ENCODE measurements around the gene HOXC11. TPM values are rescaled to one million over a fixed set of nuclear protein-coding genes. Genes with fewer than 3 reads are reported as not detected.

The HOXC11 gene
- 2.4 TPM for total RNA-seq

GRCh38 chr12:53972722-53973235 lies at the start of gene HOXC11:
HOXC11 (plus strand) TSS chr12:53973126; CDS start chr12:53973242, 116 bp downstream.
- no peak for DNase-seq

DNA sequence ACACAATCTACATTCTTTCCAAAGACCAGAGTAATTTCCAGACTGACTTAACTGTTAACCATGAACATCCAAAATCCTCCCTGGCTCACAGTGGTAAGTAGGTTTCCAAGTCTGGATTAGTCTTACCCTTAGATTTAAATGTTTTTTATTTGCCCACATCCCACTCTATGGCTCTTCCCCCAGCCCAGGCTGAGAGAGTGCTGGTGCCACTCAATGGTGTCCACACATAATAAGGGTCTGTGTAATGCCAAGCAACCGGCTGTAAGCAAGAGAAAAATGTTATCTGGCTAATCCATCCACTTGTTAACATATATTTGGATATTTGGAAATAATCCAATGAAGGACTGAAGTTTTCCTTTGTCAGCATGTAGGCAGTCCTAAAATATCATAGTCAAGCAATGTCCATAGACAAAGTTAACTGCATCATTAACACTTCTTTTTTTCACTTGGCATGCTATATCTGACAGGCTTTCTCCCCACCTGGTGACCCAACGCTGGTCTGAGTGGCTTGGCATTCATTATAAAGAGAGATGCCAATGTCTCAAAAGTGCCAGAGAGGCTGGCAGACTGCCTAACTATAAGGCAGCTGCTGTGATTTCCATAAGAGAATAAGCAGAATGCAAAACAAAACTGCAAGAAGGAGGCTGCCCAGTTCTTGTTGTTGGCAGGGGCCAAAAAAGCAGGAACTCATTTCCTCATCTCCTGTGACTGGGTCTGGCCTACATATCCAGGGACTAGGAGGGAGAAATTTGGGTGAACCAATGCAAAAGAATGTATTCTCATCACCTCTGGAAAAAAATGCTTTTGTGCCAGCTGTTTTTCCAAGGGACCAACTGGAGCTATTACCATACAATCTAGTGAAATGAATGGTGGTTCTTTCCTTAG lies 48.2 kb upstream of the HOXC11 start:
- no peak for DNase-seq

GRCh38 chr12:53927220-53928029 lies 45.5 kb upstream of the HOXC11 start:
- DNase-seq = no peak

- DNase-seq = no peak
These were observed 44.7 kb upstream of the HOXC11 start for GRCh38 chr12:53928054-53928835.

DNA sequence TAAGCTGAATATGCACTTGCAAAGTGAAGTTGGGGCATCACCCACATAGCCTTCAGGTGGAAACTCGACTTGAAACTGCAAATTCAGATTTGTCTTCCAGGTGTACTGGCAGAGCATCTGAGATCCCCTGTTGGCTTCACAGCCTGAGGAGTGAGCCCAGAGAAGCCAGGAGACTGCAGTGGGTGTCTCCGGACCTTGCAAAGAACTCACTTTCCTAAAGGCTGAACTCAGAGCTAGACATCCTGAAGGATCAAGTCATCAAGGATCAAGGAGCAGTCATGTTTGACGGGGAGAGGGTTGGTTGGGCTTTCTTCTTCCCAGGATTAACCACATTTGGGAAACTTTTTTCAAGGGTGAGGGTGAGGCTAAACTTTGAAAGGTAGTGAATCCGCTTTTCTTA lies 43.4 kb upstream of the HOXC11 start:
- DNase-seq = no peak

GRCh38 chr12:53930591-53931255 lies 42.2 kb upstream of the HOXC11 start:
- no peak for DNase-seq

DNA sequence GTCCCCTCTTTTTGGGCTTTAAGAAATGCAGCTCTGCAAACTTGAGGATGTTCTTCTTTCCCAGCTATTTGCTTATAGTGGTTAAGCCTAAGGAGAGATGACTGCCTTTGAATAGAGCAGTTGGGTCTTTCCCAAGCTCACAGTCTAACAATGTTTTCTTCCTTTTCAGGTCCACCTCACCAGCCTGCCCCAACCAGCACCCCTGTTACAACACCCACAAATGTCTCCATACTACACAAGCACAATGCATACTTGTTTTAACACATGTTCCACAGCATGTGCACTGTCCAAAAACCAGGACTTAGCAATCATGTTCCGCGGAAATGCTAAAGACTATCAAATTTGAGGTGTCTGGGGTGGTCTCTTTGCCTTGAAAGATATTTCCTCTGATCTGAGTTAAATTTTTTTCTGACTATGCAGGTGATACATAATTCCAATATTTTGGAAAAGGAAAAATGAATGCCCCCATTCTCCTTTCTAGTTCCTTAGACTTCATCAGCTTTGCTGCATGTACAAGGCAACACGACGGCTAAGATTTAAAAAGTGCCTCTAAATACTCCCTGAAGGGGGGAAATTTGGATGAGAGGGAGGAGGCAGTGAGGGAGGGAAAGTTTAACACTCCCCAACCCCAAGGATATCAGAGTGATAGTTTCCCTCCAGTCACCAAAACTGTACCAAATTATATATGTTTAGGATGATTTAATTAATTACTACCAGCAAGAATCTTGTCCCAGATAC lies 40.9 kb upstream of the HOXC11 start:
- DNase-seq = no peak

GRCh38 chr12:53932915-53933314 lies 40.0 kb upstream of the HOXC11 start:
- DNase-seq = no peak

DNA sequence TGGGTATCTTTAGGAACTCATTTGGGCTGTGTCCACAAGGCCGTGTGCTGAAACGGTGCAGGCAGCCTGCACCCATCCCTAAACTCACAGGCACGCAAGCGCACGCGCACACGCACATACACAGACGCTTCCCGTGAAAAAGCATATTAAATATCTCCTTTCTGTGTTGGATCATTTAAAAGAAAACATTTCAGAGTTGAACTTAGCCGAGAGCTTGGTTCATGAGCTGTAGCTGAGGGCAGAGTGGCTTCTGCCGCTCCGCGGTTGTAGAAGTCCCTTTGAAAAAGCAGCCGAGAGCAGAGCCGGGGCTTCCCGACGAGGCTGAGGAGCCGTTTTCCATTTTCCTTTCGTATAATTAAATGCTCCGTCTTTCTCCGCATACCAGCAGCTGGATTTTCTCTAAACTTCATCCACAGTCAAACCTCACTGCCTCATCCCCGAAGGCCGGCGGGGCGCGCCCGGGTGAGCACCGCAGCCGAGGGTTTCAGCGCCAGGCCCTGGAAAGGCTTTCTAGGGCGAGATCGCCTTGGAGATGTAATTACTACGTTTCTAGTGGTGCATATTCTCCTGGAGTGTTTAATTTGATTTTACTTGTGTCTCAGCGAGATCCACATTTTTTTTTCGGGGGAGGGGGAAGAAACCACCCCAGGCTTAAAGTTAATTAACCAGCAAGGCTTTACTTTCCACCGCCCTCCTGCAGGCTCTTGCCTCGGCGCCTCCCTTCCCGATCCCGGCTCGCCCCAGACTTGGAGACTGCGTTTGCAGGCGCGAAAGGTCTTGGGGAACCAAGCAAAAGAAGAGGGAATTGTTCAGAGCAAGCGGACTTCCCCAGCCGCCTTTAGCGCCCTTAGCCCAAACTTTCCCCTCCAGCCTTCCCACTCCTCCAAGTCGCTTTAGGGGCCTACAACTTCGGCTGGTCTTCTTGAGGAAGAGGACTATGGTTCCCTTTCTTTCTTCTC lies 37.3 kb upstream of the HOXC11 start:
- DNase-seq = no peak

- DNase-seq = no peak
These were observed 35.8 kb upstream of the HOXC11 start for GRCh38 chr12:53937099-53937498.

GRCh38 chr12:53937596-53938325 lies 35.2 kb upstream of the HOXC11 start:
- DNase-seq = no peak

- DNase-seq = peak; percentile 72
These were observed 34.4 kb upstream of the HOXC11 start, which contains the start of gene HOXC13 for GRCh38 chr12:53938326-53939140. HOXC13 (plus strand) TSS chr12:53938831; CDS start chr12:53938907, 76 bp downstream.

DNA sequence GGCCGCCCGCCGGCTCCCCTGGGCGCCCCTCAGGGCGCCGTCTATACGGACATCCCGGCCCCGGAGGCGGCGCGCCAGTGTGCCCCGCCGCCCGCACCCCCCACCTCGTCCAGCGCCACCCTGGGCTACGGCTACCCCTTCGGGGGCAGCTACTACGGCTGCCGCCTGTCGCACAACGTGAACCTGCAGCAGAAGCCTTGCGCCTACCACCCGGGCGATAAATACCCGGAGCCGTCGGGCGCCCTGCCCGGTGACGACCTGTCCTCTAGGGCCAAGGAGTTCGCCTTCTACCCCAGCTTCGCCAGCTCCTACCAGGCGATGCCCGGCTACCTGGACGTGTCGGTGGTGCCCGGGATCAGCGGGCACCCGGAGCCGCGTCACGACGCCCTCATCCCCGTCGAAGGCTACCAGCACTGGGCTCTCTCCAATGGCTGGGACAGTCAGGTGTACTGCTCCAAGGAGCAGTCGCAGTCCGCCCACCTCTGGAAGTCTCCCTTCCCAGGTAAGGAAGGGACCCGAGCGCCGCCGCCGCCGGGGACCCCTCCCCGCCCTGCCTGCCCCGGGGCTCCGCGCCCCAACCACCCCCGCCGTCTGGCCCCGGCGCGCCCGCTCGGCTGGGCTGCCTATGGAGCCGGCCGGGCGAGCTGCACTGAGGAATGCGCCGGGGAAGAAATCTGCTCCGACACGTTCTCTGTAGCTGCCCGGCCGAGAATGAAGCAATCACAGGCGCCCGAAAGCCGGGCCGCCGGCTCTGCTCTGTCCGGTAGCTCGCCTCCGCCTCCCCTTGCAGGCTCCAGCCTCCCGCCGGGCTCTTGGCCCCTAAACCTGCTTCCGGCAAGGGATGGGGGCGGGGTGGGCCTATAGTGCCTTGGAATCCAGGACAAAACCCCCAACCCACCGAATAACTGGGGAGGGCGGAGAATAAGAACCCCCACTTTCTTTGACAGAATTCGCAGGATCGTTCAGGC lies 33.5 kb upstream of the HOXC11 start:
- DNase-seq = no peak

GRCh38 chr12:53940443-53941014 lies 32.4 kb upstream of the HOXC11 start:
- no peak for DNase-seq

DNA sequence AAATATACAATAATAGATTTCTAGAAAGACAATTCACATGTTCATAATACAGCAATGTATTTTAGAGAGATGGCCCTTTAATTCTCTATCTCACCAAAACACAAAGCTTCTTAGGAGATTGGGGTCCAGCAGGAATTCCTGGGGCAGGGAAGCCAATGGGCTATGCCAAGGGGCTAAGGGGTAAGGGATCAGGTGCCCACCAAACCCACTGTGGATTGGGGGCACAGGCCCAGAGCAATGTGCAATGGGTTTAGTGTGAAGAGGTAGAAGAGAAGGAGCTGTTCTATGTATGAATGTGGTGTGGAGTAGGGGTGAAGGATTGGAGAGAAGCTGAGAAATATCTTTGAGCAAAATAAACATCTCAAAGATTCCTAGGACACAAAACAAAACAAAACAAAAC lies 31.7 kb upstream of the HOXC11 start:
- DNase-seq = no peak

DNA sequence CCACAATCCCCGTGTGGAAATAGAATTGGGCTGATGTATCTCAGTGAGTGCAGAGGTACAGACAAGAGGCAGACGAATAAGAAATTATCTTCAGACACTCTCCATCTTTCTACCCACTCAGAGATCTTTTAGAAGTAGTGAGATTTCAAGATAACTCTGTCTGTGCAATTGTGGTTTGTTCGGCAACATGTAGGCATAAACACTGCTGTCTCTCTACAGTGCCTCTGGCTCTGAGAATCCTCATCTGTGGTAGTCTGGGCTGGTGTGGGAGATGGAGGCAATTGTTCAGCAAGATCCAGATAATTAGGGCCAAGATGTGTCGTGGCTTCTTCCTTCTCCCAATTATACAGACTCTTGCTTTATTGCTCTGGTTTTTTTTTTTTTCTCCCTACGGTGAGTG lies 31.2 kb upstream of the HOXC11 start:
- DNase-seq = no peak

Measured in skin of body (tissue), 2 donors.